Measurements from ENCODE around the gene TAPT1. TPM values are rescaled to one million over a fixed set of nuclear protein-coding genes. Genes with fewer than 3 reads are reported as not detected.

Gene TAPT1
- total RNA-seq, 1 donor from 2014 or later: 7.0 TPM

GRCh38 chr4:16227462-16227868 lies 1.2 kb upstream of the TAPT1 start:
- DNase-seq (ENCODE audit: low read depth): no peak
- peak overlapping the region; percentile 89 for H3K4me3 ChIP-seq (ENCODE audit: low read depth, low read length)
- no peak for TF ChIP-seq CTCF (conservative IDR thresholded peaks at IDR 0.05; ENCODE audit: low read depth, low read length)

- H3K4me3 ChIP-seq (ENCODE audit: low read depth, low read length): peak overlapping the region; percentile 89
- TF ChIP-seq CTCF (conservative IDR thresholded peaks at IDR 0.05; ENCODE audit: low read depth, low read length): no peak
- DNase-seq (ENCODE audit: low read depth): no peak
These were observed 668 bp upstream of the TAPT1 start for GRCh38 chr4:16226816-16227461.

- no peak for TF ChIP-seq CTCF (conservative IDR thresholded peaks at IDR 0.05; ENCODE audit: low read depth, low read length)
- peak overlapping the region; percentile 78 for H3K4me3 ChIP-seq (ENCODE audit: low read depth, low read length)
- DNase-seq (ENCODE audit: low read depth): no peak
These were observed 956 bp downstream of the TAPT1 start for GRCh38 chr4:16225167-16225862.

- H3K4me3 ChIP-seq (ENCODE audit: low read depth, low read length): peak overlapping the region; percentile 78
- no peak for TF ChIP-seq CTCF (conservative IDR thresholded peaks at IDR 0.05; ENCODE audit: low read depth, low read length)
- no peak for DNase-seq (ENCODE audit: low read depth)
These were observed 1.8 kb downstream of the TAPT1 start for GRCh38 chr4:16224264-16225166.

GRCh38 chr4:16222957-16223527 lies 3.2 kb downstream of the TAPT1 start:
- DNase-seq (ENCODE audit: low read depth): no peak
- H3K4me3 ChIP-seq (ENCODE audit: low read depth, low read length): no peak overlapping the region
- no peak for TF ChIP-seq CTCF (conservative IDR thresholded peaks at IDR 0.05; ENCODE audit: low read depth, low read length)

GRCh38 chr4:16218950-16219349 lies 7.3 kb downstream of the TAPT1 start:
- no peak overlapping the region for H3K4me3 ChIP-seq (ENCODE audit: low read depth, low read length)
- DNase-seq (ENCODE audit: low read depth): no peak

More at GRCh38 chr4:16218950-16219349, 7.3 kb downstream of the TAPT1 start:
- no peak for TF ChIP-seq CTCF (conservative IDR thresholded peaks at IDR 0.05; ENCODE audit: low read depth, low read length)

Data from epithelial cell of proximal tubule (primary cell).